GM23338 (cell line): ENCODE measurements around the gene SPACA7. TPM values are rescaled to one million over a fixed set of nuclear protein-coding genes. Genes with fewer than 3 reads are reported as not detected.

Source experiments
- ATAC-seq: fragments of 200-7000 bp; cut with Tn5 transposase; 3 replicates; pipeline ENCODE4 v1.9.1; 2020
- DNase-seq: peaks from one replicate; pipeline ENCODE4 v3.0.0-alpha.2; 2015; ENCODE audit warnings: low spot score
- H2AFZ ChIP-seq: fragments of 200-600 bp; sonication (generic); 2 replicates; pipeline ENCODE4 v1.8.0; 2016; ENCODE audit warnings: antibody characterized with exemption, mild to moderate bottlenecking, moderate library complexity
- H3F3A ChIP-seq: fragments of 200-600 bp; sonication (generic); replicated peaks from 2 replicates; pipeline ENCODE4 v1.8.0; 2017; ENCODE audit warnings: antibody characterized with exemption, mixed run types, low read depth
- H3K27ac ChIP-seq: fragments of 200-600 bp; sonication (generic); 2 replicates; pipeline ENCODE4 v1.6.1; 2016; ENCODE audit warnings: low read depth
- H3K27me3 ChIP-seq: fragments of 200-600 bp; sonication (generic); 2 replicates; pipeline ENCODE4 v1.8.0; 2016; ENCODE audit warnings: mild to moderate bottlenecking, mixed run types, moderate library complexity; ENCODE audit not compliant: insufficient read depth
- H3K36me3 ChIP-seq: fragments of 200-600 bp; sonication (generic); 2 replicates; pipeline ENCODE4 v1.8.0; 2016; ENCODE audit warnings: mild to moderate bottlenecking; ENCODE audit not compliant: insufficient read depth
- H3K4me1 ChIP-seq: fragments of 200-600 bp; sonication (generic); 2 replicates; pipeline ENCODE4 v1.8.0; 2016; ENCODE audit warnings: mild to moderate bottlenecking, moderate library complexity; ENCODE audit not compliant: insufficient read depth
- H3K4me2 ChIP-seq: fragments of 200-600 bp; sonication (generic); 2 replicates; pipeline ENCODE4 v1.7.1; 2017; ENCODE audit warnings: mixed run types
- H3K4me3 ChIP-seq: fragments of 200-600 bp; sonication (generic); 2 replicates; pipeline ENCODE4 v1.6.1; 2016; ENCODE audit warnings: mixed run types
- H3K79me2 ChIP-seq: fragments of 200-600 bp; sonication (generic); replicated peaks from 2 replicates; pipeline ENCODE4 v1.8.0; 2017; ENCODE audit warnings: mild to moderate bottlenecking; ENCODE audit not compliant: insufficient read depth
- H3K9me2 ChIP-seq: fragments of 200-600 bp; sonication (generic); 2 replicates; pipeline ENCODE4 v1.8.0; 2017; ENCODE audit not compliant: insufficient read depth
- H4K20me1 ChIP-seq: fragments of 200-600 bp; sonication (generic); replicated peaks from 2 replicates; pipeline ENCODE4 v1.8.0; 2017; ENCODE audit warnings: mild to moderate bottlenecking; ENCODE audit not compliant: insufficient read depth
- H3K27ac Mint-ChIP-seq: 2 replicates; pipeline ENCODE4 v1.8.0; 2020; ENCODE audit warnings: inconsistent platforms, mild to moderate bottlenecking, moderate library complexity, mixed read lengths
- H3K27me3 Mint-ChIP-seq: 3 replicates; pipeline ENCODE4 v1.8.0; 2022; ENCODE audit warnings: low read depth, mild to moderate bottlenecking, moderate library complexity, mixed read lengths, inconsistent platforms; ENCODE audit not compliant: insufficient read depth, poor library complexity
- H3K36me3 Mint-ChIP-seq: 3 replicates; pipeline ENCODE4 v1.8.0; 2021; ENCODE audit warnings: low read depth, mild to moderate bottlenecking, inconsistent platforms, moderate library complexity, mixed read lengths
- H3K4me1 Mint-ChIP-seq: 3 replicates; pipeline ENCODE4 v1.8.0; 2020; ENCODE audit warnings: mild to moderate bottlenecking, inconsistent platforms, mixed read lengths
- H3K4me3 Mint-ChIP-seq: 3 replicates; pipeline ENCODE4 v1.8.0; 2021; ENCODE audit warnings: moderate library complexity, mild to moderate bottlenecking, inconsistent platforms, mixed read lengths
- H3K9me3 Mint-ChIP-seq: 3 replicates; pipeline ENCODE4 v1.8.0; 2020; ENCODE audit warnings: moderate library complexity, mild to moderate bottlenecking, inconsistent platforms, mixed read lengths
- CREB1 ChIP-seq: fragments of 250-450 bp; sonication (Bioruptor Pico); IDR thresholded peaks from 2 replicates; pipeline ENCODE4 v1.5.0; 2020; ENCODE audit warnings: low read depth, mild to moderate bottlenecking, moderate library complexity
- CTCF ChIP-seq, 2 experiments: fragments of 200-600 bp in 1 of 2; sonication (generic) in 1 of 2; conservative IDR thresholded peaks; 2 replicates each; pipeline versions ENCODE4 v1.5.1 to v1.6.1; 2016 to 2017; ENCODE audit warnings: antibody characterized with exemption in 2 of 2, low read depth in 2 of 2, mild to moderate bottlenecking in 2 of 2, moderate library complexity in 1 of 2
- ETS1 ChIP-seq: IDR thresholded peaks from 2 replicates; pipeline ENCODE4 v1.6.1; 2016; ENCODE audit warnings: antibody characterized with exemption
- EZH2phosphoT487 ChIP-seq: fragments of 200-600 bp; sonication (generic); IDR thresholded peaks from one replicate; pipeline ENCODE4 v1.8.1; 2018; ENCODE audit warnings: antibody characterized with exemption; ENCODE audit not compliant: unreplicated experiment
- JUNB ChIP-seq: IDR thresholded peaks from one replicate; pipeline ENCODE4 v1.6.1; 2016; ENCODE audit warnings: antibody characterized with exemption; ENCODE audit not compliant: unreplicated experiment
- NANOG ChIP-seq: IDR thresholded peaks from 2 replicates; pipeline ENCODE4 v1.6.1; 2016; ENCODE audit warnings: antibody characterized with exemption, borderline replicate concordance
- POLR2AphosphoS5 ChIP-seq: IDR thresholded peaks from 2 replicates; pipeline ENCODE4 v1.6.1; 2016; ENCODE audit warnings: antibody characterized with exemption, low read depth
- REST ChIP-seq: IDR thresholded peaks from one replicate; pipeline ENCODE4 v1.6.1; 2018; ENCODE audit warnings: antibody characterized with exemption; ENCODE audit not compliant: unreplicated experiment
- STAT1 ChIP-seq: IDR thresholded peaks from one replicate; pipeline ENCODE4 v1.6.1; 2016; ENCODE audit warnings: antibody characterized with exemption; ENCODE audit not compliant: unreplicated experiment
- ZNF114 ChIP-seq: fragments of 250-450 bp; sonication (Bioruptor Pico); IDR thresholded peaks from 2 replicates; pipeline ENCODE4 v1.5.0; 2020; ENCODE audit warnings: mild to moderate bottlenecking, moderate library complexity
- ZNF331 ChIP-seq: fragments of 250-450 bp; sonication (Bioruptor Pico); IDR thresholded peaks from 2 replicates; pipeline ENCODE4 v1.5.0; 2020; ENCODE audit warnings: low read depth, mild to moderate bottlenecking, moderate library complexity
- ZNF462 ChIP-seq: fragments of 250-450 bp; sonication (Bioruptor Pico); IDR thresholded peaks from 2 replicates; pipeline ENCODE4 v1.5.0; 2020; ENCODE audit warnings: mild to moderate bottlenecking, moderate library complexity
- polyA plus RNA-seq: library from polyadenylated mRNA; unstranded; fragments of >200 nt; fragmentation: Nextera tagmentation; extraction: Ambion mirVana; gene quantifications from 2 replicates; pipeline ENCODE4 v1.2.1, GENCODE V29; 2016
- total RNA-seq: library from RNA; depleted of rRNA; stranded (reverse); fragments of >200 nt; shearing (Covaris generic); gene quantifications from 2 replicates; pipeline ENCODE4 v1.2.3, GENCODE V29; 2014

The SPACA7 gene
- total and polyA plus RNA-seq, 2 experiments from 2014 or later: not detected

GRCh38 chr13:112462408-112462807 is 86.3 kb downstream of the SPACA7 start:
- no peak overlapping the region for H3K27ac ChIP-seq
- H3K27me3 Mint-ChIP-seq: peaks cover 4% of the 10 kb centered on the region
- no peaks in the 10 kb centered on the region for H3K36me3 Mint-ChIP-seq
- H2AFZ ChIP-seq: no peak overlapping the region
- no peaks in the 10 kb centered on the region; the same call in 1 of the 2 replicates for H3K9me2 ChIP-seq
- no peak overlapping the region for H3K4me3 Mint-ChIP-seq
- H3F3A ChIP-seq: no peaks in the 10 kb centered on the region
- ATAC-seq (no peak), DNase-seq (no peak)
- H4K20me1 ChIP-seq: no peaks in the 10 kb centered on the region
- TF ChIP-seq CTCF (conservative IDR thresholded peaks at IDR 0.05; ENCODE audit: low read depth in 2 of 2) (no peak), ZNF114 (CRISPR knock-in tag) (no peak), ZNF331 (CRISPR knock-in tag) (no peak), EZH2phosphoT487 (no peak), NANOG (no peak), REST (no peak), STAT1 (no peak), JUNB (no peak), POLR2AphosphoS5 (no peak), ETS1 (no peak), CREB1 (CRISPR knock-in tag) (no peak), ZNF462 (CRISPR knock-in tag) (no peak)
- no peak overlapping the region for H3K4me2 ChIP-seq
- no peaks in the 10 kb centered on the region for H3K4me1 ChIP-seq
- no peaks in the 10 kb centered on the region for H3K36me3 ChIP-seq
- no peaks in the 10 kb centered on the region for H3K27me3 ChIP-seq
- H3K79me2 ChIP-seq: no peaks in the 10 kb centered on the region
- H3K4me3 ChIP-seq: no peak overlapping the region
- no peaks in the 10 kb centered on the region; the same call in 2 of the 3 replicates for H3K9me3 Mint-ChIP-seq
- H3K27ac Mint-ChIP-seq: no peak overlapping the region
- H3K4me1 Mint-ChIP-seq: no peaks in the 10 kb centered on the region; the same call in 2 of the 3 replicates
